ENCODE data around the gene ITGA6. TPM values are rescaled to one million over a fixed set of nuclear protein-coding genes. Genes with fewer than 3 reads are reported as not detected.

The ITGA6 gene
- total RNA-seq, 1 donor from 2014 or later, result 40.7 TPM

- intact Hi-C loops (cut with DNase I), result no loop called here
- Histone ChIP-seq H3K4me1 (no peaks in the 10 kb centered on the region), H3K36me3 (peaks cover 0 to 5% of the 10 kb centered on the region in 2 donors), H3K9me3 (no peaks in the 10 kb centered on the region), H3K27me3 (no peaks in the 10 kb centered on the region), H3K27ac (no peak overlapping the region), H3K4me3 (no peak overlapping the region)
- no peak for TF ChIP-seq CTCF (IDR thresholded peaks at IDR 0.05)
- no peak for DNase-seq (ENCODE audit: low spot score in 2 of 2)
Measured at GRCh38 chr2:172480301-172481218, 53.2 kb downstream of the ITGA6 start.

GRCh38 chr2:172481507-172482262, 54.3 kb downstream of the ITGA6 start:
- TF ChIP-seq CTCF (IDR thresholded peaks at IDR 0.05), result no peak
- intact Hi-C loops (cut with DNase I), result no loop called here
- Histone ChIP-seq H3K9me3 (no peaks in the 10 kb centered on the region), H3K4me3 (no peak overlapping the region), H3K4me1 (no peaks in the 10 kb centered on the region), H3K36me3 (peaks cover 0 to 5% of the 10 kb centered on the region in 2 donors), H3K27me3 (no peaks in the 10 kb centered on the region), H3K27ac (no peak overlapping the region)
- DNase-seq (ENCODE audit: low spot score in 2 of 2), result no peak

GRCh38 chr2:172484253-172484652, 56.9 kb downstream of the ITGA6 start:
- Histone ChIP-seq H3K4me1 (no peaks in the 10 kb centered on the region), H3K9me3 (no peaks in the 10 kb centered on the region), H3K27me3 (no peaks in the 10 kb centered on the region), H3K27ac (no peak overlapping the region), H3K4me3 (no peak overlapping the region), H3K36me3 (peaks cover 3 to 25% of the 10 kb centered on the region in 2 donors)
- no peak for TF ChIP-seq CTCF (IDR thresholded peaks at IDR 0.05)
- no peak for DNase-seq (ENCODE audit: low spot score in 2 of 2)
- intact Hi-C loops (cut with DNase I), result no loop called here

GRCh38 chr2:172484706-172485105, 57.3 kb downstream of the ITGA6 start:
- TF ChIP-seq CTCF (IDR thresholded peaks at IDR 0.05), result no peak
- Histone ChIP-seq H3K27ac (no peak overlapping the region), H3K36me3 (peaks cover 3 to 25% of the 10 kb centered on the region in 2 donors), H3K4me3 (no peak overlapping the region), H3K27me3 (no peaks in the 10 kb centered on the region), H3K9me3 (no peaks in the 10 kb centered on the region), H3K4me1 (no peaks in the 10 kb centered on the region)
- intact Hi-C loops (cut with DNase I), result no loop called here
- no peak for DNase-seq (ENCODE audit: low spot score in 2 of 2)

GRCh38 chr2:172488556-172488955, 61.2 kb downstream of the ITGA6 start:
- intact Hi-C loops (cut with DNase I), result no loop called here
- DNase-seq (ENCODE audit: low spot score in 2 of 2), result no peak
- H3K36me3 ChIP-seq, result peaks cover 3 to 33% of the 10 kb centered on the region in 2 donors

More at GRCh38 chr2:172488556-172488955, 61.2 kb downstream of the ITGA6 start:
- Histone ChIP-seq H3K4me3 (no peak overlapping the region), H3K27me3 (no peaks in the 10 kb centered on the region), H3K4me1 (no peaks in the 10 kb centered on the region), H3K27ac (no peak overlapping the region), H3K9me3 (no peaks in the 10 kb centered on the region)
- no peak for TF ChIP-seq CTCF (IDR thresholded peaks at IDR 0.05)

All from ascending aorta (tissue), 2 donors.